Parathyroid adenoma (tissue), 2 donors: ENCODE measurements around the gene NCKIPSD.
A peak's percentile ranks its signal among the peaks of the same experiment; 100 is the strongest.

Experiments
- H2AFZ ChIP-seq: fragments of 300-600 bp; sonication (generic); one replicate; pipeline ENCODE4 v1.7.0; 2017; ENCODE audit warnings: antibody characterized with exemption, mild to moderate bottlenecking
- H3K27ac ChIP-seq: fragments of 300-600 bp; sonication (generic); one replicate; pipeline ENCODE4 v1.7.0; 2017
- H3K27me3 ChIP-seq: fragments of 300-600 bp; sonication (generic); one replicate; pipeline ENCODE4 v1.7.0; 2017; ENCODE audit warnings: low read length; ENCODE audit not compliant: control insufficient read depth, insufficient read depth
- H3K36me3 ChIP-seq: fragments of 300-600 bp; sonication (generic); one replicate; pipeline ENCODE4 v1.7.0; 2017; ENCODE audit warnings: low read length; ENCODE audit not compliant: control insufficient read depth, insufficient read depth
- H3K4me1 ChIP-seq: fragments of 300-600 bp; sonication (generic); one replicate; pipeline ENCODE4 v1.7.0; 2017; ENCODE audit warnings: control low read depth
- H3K4me2 ChIP-seq: fragments of 300-600 bp; sonication (generic); one replicate; pipeline ENCODE4 v1.7.0; 2017; ENCODE audit warnings: low read length
- H3K4me3 ChIP-seq: fragments of 300-600 bp; sonication (generic); one replicate; pipeline ENCODE4 v1.7.0; 2017; ENCODE audit warnings: low read depth, low read length
- H3K79me2 ChIP-seq: fragments of 300-600 bp; sonication (generic); one replicate; pipeline ENCODE4 v1.7.0; 2017; ENCODE audit warnings: control low read depth
- H3K9ac ChIP-seq: fragments of 300-600 bp; sonication (generic); one replicate; pipeline ENCODE4 v1.7.0; 2017; ENCODE audit warnings: mild to moderate bottlenecking
- H3K9me3 ChIP-seq: fragments of 300-600 bp; sonication (generic); one replicate; pipeline ENCODE4 v1.7.0; 2017; ENCODE audit warnings: low read length; ENCODE audit not compliant: control insufficient read depth
- CTCF ChIP-seq: fragments of 300-600 bp; sonication (generic); IDR thresholded peaks from one replicate; pipeline ENCODE4 v1.7.0; 2017; ENCODE audit warnings: antibody characterized with exemption, mild to moderate bottlenecking
- donor health status: primary hyperparathyroidism.

NCKIPSD gene

DNA sequence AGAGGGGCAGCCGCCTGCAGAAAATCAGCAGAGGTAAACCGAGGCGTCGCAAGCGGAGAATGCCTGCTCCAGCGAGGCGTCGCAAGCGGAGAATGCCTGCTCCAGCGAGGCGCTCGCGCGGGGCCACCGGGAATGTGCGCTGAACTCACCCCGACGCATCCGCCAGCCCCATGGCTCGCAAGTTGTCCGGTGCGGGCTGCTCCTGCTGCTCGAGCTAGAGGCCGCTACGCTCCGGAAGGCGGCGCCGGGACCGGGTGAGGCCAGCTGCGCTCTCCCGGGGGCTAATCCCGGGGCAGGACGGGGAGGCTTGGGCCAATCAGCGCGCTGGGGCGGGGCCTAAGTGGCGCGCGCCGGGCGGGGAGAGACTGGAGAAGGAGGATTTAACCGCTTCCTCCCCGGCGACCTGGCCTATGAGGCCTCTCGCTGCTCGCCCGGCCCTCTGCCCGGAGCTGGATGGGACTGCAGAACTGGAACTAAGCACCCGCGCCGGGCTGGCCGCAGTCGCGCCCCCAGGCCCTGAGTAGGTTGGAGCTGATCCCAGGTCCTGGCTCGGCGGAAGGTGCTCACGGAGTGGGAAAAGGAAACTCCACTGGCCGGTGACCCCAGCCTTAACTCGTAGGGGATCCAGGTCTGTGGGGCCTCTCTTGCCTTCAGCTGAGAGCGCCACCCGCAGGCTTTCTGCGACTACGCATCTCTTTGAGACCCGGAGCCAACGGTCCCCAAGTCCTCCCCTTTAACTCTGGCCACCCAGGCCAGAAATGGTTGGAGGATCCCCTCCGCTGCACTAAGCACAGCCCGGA is 50.3 kb downstream of the NCKIPSD start, which contains the start of gene SLC26A6:
Gene SLC26A6 (minus strand): TSS at position 240 of the 800 bp plus-strand sequence. CDS start 68 bp downstream, at position 172.
- Histone ChIP-seq H3K27ac (peak within 1 kb of the TSS; percentile 1), H3K4me3 (peak within 1 kb of the TSS; percentile 91), H3K4me1 (peaks cover 14% of the 10 kb centered on the region), H3K4me2 (peak within 1 kb of the TSS; percentile 94), H3K9ac (no peak within 1 kb of the TSS), H3K9me3 (no peaks in the 10 kb centered on the region), H3K36me3 (no peaks in the 10 kb centered on the region), H3K27me3 (no peaks in the 10 kb centered on the region), H2AFZ (peak within 1 kb of the TSS; percentile 94), H3K79me2 (peaks cover 2% of the 10 kb centered on the region)
- TF ChIP-seq CTCF: peak; percentile 50

GRCh38 chr3:48634661-48635221 is 51.0 kb downstream of the NCKIPSD start:
- peaks cover 2% of the 10 kb centered on the region for H3K79me2 ChIP-seq
- H2AFZ ChIP-seq: peak overlapping the region; percentile 94
- peak overlapping the region; percentile 94 for H3K4me2 ChIP-seq
- peak overlapping the region; percentile 91 for H3K4me3 ChIP-seq
- no peak overlapping the region for H3K27ac ChIP-seq
- H3K9me3 ChIP-seq: no peaks in the 10 kb centered on the region
- H3K36me3 ChIP-seq: no peaks in the 10 kb centered on the region
- peaks cover 14% of the 10 kb centered on the region for H3K4me1 ChIP-seq
- H3K9ac ChIP-seq: no peak overlapping the region
- no peak for TF ChIP-seq CTCF
- H3K27me3 ChIP-seq: no peaks in the 10 kb centered on the region

DNA sequence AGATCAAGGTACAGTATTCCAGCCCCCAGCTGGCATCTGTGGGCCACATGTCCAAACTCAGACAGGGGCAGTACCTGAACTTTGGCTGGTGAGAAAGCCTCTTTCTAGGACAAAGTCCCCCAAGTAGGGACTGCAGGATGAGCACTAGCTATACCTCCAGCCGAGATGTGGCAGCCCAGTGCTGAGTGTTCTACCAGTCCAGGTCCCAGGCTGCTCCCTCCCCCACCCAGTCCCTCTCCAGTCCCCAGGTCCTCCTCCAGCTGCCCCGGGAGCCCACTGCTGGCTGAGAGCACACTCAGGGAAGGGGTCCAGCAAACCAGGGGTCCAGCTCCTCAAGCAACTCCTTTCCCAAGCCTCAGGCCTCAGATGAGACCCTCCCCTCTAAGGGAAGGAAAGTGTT is 52.0 kb downstream of the NCKIPSD start:
- H3K4me3 ChIP-seq: peak overlapping the region; percentile 91
- peaks cover 14% of the 10 kb centered on the region for H3K4me1 ChIP-seq
- H2AFZ ChIP-seq: no peak overlapping the region
- no peaks in the 10 kb centered on the region for H3K36me3 ChIP-seq
- TF ChIP-seq CTCF: no peak
- H3K27ac ChIP-seq: no peak overlapping the region
- no peak overlapping the region for H3K4me2 ChIP-seq
- no peaks in the 10 kb centered on the region for H3K9me3 ChIP-seq
- no peaks in the 10 kb centered on the region for H3K27me3 ChIP-seq
- peaks cover 2% of the 10 kb centered on the region for H3K79me2 ChIP-seq
- H3K9ac ChIP-seq: no peak overlapping the region

GRCh38 chr3:48633256-48633655 is 52.5 kb downstream of the NCKIPSD start:
- Histone ChIP-seq H3K4me3 (no peak overlapping the region), H3K9ac (no peak overlapping the region), H3K4me1 (peaks cover 14% of the 10 kb centered on the region), H3K36me3 (no peaks in the 10 kb centered on the region), H3K4me2 (no peak overlapping the region), H3K27me3 (no peaks in the 10 kb centered on the region), H3K9me3 (no peaks in the 10 kb centered on the region), H3K27ac (no peak overlapping the region), H2AFZ (no peak overlapping the region), H3K79me2 (peaks cover 1% of the 10 kb centered on the region)
- TF ChIP-seq CTCF: no peak
